Measurements from ENCODE around the gene DPM3. TPM values are rescaled to one million over a fixed set of nuclear protein-coding genes. Genes with fewer than 3 reads are reported as not detected.

Gene DPM3
- polyA plus RNA-seq, 1 of the 3 experiments (the other 2 are of a cell fraction): 317 TPM

DNA sequence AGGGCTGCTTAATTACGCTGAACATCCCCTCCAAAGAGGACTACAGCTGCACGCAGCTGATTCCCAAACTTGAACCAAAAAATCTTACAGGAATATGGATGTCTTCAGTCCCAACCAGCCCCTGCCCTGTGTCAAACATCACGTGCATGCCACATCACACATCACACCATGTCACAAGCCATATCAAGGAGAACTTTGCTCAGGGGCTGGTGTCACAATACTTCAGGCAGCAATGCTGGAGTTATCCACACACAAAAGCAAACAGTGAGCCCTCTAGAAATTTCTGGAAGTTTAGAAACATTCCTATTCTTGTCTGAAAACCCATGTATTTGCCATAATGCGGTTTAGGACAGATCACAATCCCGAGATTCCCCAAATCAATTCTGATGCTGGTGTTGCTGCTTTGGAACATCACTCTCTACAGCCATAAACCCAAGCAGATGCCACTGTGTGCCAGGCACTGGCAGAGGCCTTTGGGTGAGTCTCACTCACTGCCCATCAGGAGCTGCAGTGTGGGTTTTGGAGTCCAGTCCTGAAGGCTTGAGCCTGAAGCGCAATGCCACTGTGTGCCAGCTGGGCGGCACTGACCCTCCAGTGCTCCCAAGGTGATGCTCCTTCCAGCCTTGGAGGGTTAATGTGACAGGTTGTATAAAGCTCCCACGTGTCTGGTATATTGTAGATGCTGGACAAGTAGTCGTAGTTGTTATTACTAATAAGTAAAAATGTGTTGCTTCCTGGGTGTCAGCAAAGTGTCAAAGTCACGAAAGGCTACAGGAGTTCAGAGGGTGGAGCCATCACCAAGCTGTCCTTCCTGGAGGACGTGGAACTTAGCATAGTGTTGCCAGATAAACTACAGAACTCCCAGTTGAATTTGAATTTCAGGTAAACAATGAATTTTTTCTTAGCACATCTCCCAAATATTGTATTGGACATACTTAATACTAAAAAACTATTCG lies 32.7 kb downstream of the DPM3 start (continued):
- TF ChIP-seq, protein P1, sequence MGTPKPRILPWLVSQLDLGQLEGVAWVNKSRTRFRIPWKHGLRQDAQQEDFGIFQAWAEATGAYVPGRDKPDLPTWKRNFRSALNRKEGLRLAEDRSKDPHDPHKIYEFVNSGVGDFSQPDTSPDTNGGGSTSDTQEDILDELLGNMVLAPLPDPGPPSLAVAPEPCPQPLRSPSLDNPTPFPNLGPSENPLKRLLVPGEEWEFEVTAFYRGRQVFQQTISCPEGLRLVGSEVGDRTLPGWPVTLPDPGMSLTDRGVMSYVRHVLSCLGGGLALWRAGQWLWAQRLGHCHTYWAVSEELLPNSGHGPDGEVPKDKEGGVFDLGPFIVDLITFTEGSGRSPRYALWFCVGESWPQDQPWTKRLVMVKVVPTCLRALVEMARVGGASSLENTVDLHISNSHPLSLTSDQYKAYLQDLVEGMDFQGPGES (IDR thresholded peaks at IDR 0.05; ENCODE audit: low read depth, low read length): no peak
- TF ChIP-seq, protein P2, sequence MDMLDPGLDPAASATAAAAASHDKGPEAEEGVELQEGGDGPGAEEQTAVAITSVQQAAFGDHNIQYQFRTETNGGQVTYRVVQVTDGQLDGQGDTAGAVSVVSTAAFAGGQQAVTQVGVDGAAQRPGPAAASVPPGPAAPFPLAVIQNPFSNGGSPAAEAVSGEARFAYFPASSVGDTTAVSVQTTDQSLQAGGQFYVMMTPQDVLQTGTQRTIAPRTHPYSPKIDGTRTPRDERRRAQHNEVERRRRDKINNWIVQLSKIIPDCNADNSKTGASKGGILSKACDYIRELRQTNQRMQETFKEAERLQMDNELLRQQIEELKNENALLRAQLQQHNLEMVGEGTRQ (IDR thresholded peaks at IDR 0.05; ENCODE audit: borderline replicate concordance, low read depth, low read length): no peak
- no peak for TF ChIP-seq SIN3A (IDR thresholded peaks at IDR 0.05; ENCODE audit: borderline replicate concordance, low read depth, low read length)
- TF ChIP-seq, protein P3, sequence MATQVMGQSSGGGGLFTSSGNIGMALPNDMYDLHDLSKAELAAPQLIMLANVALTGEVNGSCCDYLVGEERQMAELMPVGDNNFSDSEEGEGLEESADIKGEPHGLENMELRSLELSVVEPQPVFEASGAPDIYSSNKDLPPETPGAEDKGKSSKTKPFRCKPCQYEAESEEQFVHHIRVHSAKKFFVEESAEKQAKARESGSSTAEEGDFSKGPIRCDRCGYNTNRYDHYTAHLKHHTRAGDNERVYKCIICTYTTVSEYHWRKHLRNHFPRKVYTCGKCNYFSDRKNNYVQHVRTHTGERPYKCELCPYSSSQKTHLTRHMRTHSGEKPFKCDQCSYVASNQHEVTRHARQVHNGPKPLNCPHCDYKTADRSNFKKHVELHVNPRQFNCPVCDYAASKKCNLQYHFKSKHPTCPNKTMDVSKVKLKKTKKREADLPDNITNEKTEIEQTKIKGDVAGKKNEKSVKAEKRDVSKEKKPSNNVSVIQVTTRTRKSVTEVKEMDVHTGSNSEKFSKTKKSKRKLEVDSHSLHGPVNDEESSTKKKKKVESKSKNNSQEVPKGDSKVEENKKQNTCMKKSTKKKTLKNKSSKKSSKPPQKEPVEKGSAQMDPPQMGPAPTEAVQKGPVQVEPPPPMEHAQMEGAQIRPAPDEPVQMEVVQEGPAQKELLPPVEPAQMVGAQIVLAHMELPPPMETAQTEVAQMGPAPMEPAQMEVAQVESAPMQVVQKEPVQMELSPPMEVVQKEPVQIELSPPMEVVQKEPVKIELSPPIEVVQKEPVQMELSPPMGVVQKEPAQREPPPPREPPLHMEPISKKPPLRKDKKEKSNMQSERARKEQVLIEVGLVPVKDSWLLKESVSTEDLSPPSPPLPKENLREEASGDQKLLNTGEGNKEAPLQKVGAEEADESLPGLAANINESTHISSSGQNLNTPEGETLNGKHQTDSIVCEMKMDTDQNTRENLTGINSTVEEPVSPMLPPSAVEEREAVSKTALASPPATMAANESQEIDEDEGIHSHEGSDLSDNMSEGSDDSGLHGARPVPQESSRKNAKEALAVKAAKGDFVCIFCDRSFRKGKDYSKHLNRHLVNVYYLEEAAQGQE (IDR thresholded peaks at IDR 0.05; ENCODE audit: low read depth, low read length): no peak
- TF ChIP-seq RCOR1 (IDR thresholded peaks at IDR 0.05; ENCODE audit: low read length): no peak
- TF ChIP-seq EP300 (IDR thresholded peaks at IDR 0.05; ENCODE audit: borderline replicate concordance in 1 of 2, low read depth in 1 of 2, low read length in 1 of 2): no peak

DNA sequence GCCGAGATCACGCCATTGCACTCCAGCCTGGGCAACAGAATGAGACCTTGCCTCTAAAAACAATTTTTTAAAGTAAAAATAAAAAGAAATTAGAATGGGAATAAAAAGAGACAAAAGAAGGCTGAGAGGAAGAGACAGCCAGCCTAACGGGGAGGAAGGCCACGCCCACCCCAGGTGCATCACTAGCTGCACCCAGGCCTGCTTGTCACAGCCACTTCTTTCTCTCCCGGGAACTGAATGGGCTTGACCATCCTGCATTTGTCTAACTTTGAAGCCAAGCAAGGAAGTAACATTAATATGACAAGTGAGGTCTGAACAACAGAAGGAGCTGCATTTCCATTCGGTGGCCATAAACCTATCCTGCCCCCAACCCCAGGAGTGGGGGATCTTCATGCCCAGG lies 33.5 kb downstream of the DPM3 start:
- 76% methylated on average over 6 of the region's 6 CpGs for WGBS (ENCODE audit: low lambda C conversion rate)
- H3F3A ChIP-seq (replicated peaks; ENCODE audit: insufficient read depth): no peaks in the 10 kb centered on the region
- no peaks in the 10 kb centered on the region for H3K9me3 ChIP-seq
- H3K4me3 ChIP-seq (ENCODE audit: low read depth in 2 of 2, low read length in 1 of 2): no peak overlapping the region
- no peaks in the 10 kb centered on the region; the same call in 1 of the 2 replicates for H3K27me3 ChIP-seq (ENCODE audit: insufficient read depth)
- H3K79me2 ChIP-seq (ENCODE audit: insufficient read depth): no peaks in the 10 kb centered on the region
- H3K4me2 ChIP-seq: no peak overlapping the region
- H3K36me3 ChIP-seq (replicated peaks in 1 of 2; ENCODE audit: control insufficient read depth in 1 of 2, insufficient read depth in 2 of 2, low read length in 1 of 2): no peaks in the 10 kb centered on the region
- H3K9me2 ChIP-seq: no peaks in the 10 kb centered on the region
- no peak for DNase-seq
- H3K9ac ChIP-seq: no peak overlapping the region
- no peaks in the 10 kb centered on the region for H4K20me1 ChIP-seq (ENCODE audit: insufficient read depth)
- ChIA-PET POLR2A (no interaction called here), CTCF (interaction anchor here (1.1 to 7.0 kb wide), 5 partner anchors 10 to 64 kb away, joined by 3 to 30 read pairs (median 6); no protein-coding TSS in a partner anchor)
- no peaks in the 10 kb centered on the region for H3K4me1 ChIP-seq (ENCODE audit: control insufficient read depth in 1 of 2, insufficient read depth in 2 of 2, low read depth in 1 of 2, low read length in 1 of 2)
- H3K27ac ChIP-seq (ENCODE audit: low read depth in 2 of 2, low read length in 1 of 2): no peak overlapping the region
- H2AFZ ChIP-seq (ENCODE audit: low read depth): no peak overlapping the region
- no peak for TF ChIP-seq POLR2AphosphoS5 (IDR thresholded peaks at IDR 0.05; ENCODE audit: low read depth, low read length)
- no peak for TF ChIP-seq FOSL2 (IDR thresholded peaks at IDR 0.05; ENCODE audit: borderline replicate concordance, low read depth)
- TF ChIP-seq, protein P1 (IDR thresholded peaks at IDR 0.05; ENCODE audit: low read depth, low read length): no peak
- no peak for TF ChIP-seq EZH2phosphoT487 (IDR thresholded peaks at IDR 0.05; ENCODE audit: borderline replicate concordance, low read depth)
- TF ChIP-seq, protein P4, sequence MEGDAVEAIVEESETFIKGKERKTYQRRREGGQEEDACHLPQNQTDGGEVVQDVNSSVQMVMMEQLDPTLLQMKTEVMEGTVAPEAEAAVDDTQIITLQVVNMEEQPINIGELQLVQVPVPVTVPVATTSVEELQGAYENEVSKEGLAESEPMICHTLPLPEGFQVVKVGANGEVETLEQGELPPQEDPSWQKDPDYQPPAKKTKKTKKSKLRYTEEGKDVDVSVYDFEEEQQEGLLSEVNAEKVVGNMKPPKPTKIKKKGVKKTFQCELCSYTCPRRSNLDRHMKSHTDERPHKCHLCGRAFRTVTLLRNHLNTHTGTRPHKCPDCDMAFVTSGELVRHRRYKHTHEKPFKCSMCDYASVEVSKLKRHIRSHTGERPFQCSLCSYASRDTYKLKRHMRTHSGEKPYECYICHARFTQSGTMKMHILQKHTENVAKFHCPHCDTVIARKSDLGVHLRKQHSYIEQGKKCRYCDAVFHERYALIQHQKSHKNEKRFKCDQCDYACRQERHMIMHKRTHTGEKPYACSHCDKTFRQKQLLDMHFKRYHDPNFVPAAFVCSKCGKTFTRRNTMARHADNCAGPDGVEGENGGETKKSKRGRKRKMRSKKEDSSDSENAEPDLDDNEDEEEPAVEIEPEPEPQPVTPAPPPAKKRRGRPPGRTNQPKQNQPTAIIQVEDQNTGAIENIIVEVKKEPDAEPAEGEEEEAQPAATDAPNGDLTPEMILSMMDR (IDR thresholded peaks at IDR 0.05): no peak
- TF ChIP-seq CHD2 (IDR thresholded peaks at IDR 0.05; ENCODE audit: low read length, partially characterized antibody): no peak
- TF ChIP-seq TAF1 (IDR thresholded peaks at IDR 0.05; ENCODE audit: borderline replicate concordance, low read depth, low read length): no peak
- TF ChIP-seq MEF2A (IDR thresholded peaks at IDR 0.05; ENCODE audit: borderline replicate concordance, low read depth): no peak
- no peak for TF ChIP-seq NRF1 (IDR thresholded peaks at IDR 0.05; ENCODE audit: low read depth, low read length)
- no peak for TF ChIP-seq RCOR1 (IDR thresholded peaks at IDR 0.05; ENCODE audit: low read length)
- no peak for TF ChIP-seq YY1 (IDR thresholded peaks at IDR 0.05; ENCODE audit: low read depth)
- no peak for TF ChIP-seq RFX5 (IDR thresholded peaks at IDR 0.05; ENCODE audit: low read length)
- TF ChIP-seq TCF12 (IDR thresholded peaks at IDR 0.05): no peak

Measured in SK-N-SH (cell line).